SK-N-MC (cell line): ENCODE data around the gene SEC14L1.

Source experiments
- EZH2 ChIP-seq: fragments of 200-600 bp; sonication (generic); IDR thresholded peaks from one replicate; pipeline ENCODE4 v1.6.1; 2017; ENCODE audit warnings: antibody characterized with exemption
- POLR2AphosphoS5 ChIP-seq: IDR thresholded peaks from 2 replicates; pipeline ENCODE4 v1.6.1; 2012; ENCODE audit warnings: mild to moderate bottlenecking, low read depth, low read length, borderline replicate concordance

DNA sequence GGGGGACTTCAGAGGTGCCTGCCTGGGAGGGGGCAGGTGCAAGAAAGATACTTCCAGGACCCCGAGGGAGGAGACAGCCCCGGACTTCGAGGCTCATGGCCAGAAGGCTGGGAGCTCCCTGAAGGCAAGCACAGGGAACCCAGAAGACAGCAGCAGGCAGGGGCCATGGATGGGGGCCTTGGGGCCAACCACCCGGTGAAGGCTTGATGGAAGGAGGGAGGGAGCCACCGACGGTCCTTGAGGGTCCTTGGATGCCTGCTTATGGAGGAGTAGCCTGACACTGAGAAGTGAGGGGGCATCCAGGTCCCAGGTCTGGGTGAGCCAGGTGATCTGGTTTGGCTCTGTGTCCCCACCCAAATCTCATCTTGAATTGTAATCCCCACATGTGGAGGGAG, 89.7 kb downstream of the SEC14L1 start:
- TF ChIP-seq EZH2 (no peak), POLR2AphosphoS5 (no peak)
